Measurements from ENCODE around the gene FXN. TPM values are rescaled to one million over a fixed set of nuclear protein-coding genes. Genes with fewer than 3 reads are reported as not detected.
"Not testable (repeated sequence)": the region's sequence is repeated elsewhere in the genome, so short reads cannot be mapped to it uniquely, and the experiment has no call there.

Gene FXN
- total RNA-seq, 1 donor from 2014 or later: 23.2 TPM

GRCh38 chr9:69046723-69047122 lies 11.2 kb downstream of the FXN start:
- peaks cover 46% of the 10 kb centered on the region for H3K4me1 Mint-ChIP-seq
- Histone ChIP-seq H3K4me2 (no peak overlapping the region), H3K27ac (no peak overlapping the region), H3F3A (ENCODE audit: low read depth) (peaks cover 17% of the 10 kb centered on the region), H3K79me2 (ENCODE audit: low read depth) (peaks cover 44% of the 10 kb centered on the region), H3K27me3 (no peaks in the 10 kb centered on the region), H3K9me3 (ENCODE audit: low read depth) (no peaks in the 10 kb centered on the region), H3K4me3 (no peak overlapping the region), H4K20me1 (ENCODE audit: low read depth) (peaks cover 28% of the 10 kb centered on the region), H2AFZ (replicated peaks) (no peak overlapping the region), H3K36me3 (no peaks in the 10 kb centered on the region), H3K9ac (no peak overlapping the region), H3K4me1 (peaks cover 18% of the 10 kb centered on the region)
- H3K36me3 Mint-ChIP-seq: peaks cover 7% of the 10 kb centered on the region
- H3K27ac Mint-ChIP-seq: no peak overlapping the region
- TF ChIP-seq EZH2phosphoT487 (IDR thresholded peaks at IDR 0.05) (no peak), EZH2 (IDR thresholded peaks at IDR 0.05) (no peak), CTCF (IDR thresholded peaks at IDR 0.05) (no peak)
- peaks cover 4% of the 10 kb centered on the region for H3K27me3 Mint-ChIP-seq (ENCODE audit: insufficient read depth, low read depth)
- H3K9me3 Mint-ChIP-seq: no peaks in the 10 kb centered on the region
- DNase-seq (ENCODE audit: low spot score): no peak
- H3K4me3 Mint-ChIP-seq: no peak overlapping the region

GRCh38 chr9:69047371-69047770 lies 11.8 kb downstream of the FXN start:
- H3F3A ChIP-seq (ENCODE audit: low read depth): peaks cover 17% of the 10 kb centered on the region
- H3K9me3 ChIP-seq (ENCODE audit: low read depth): no peaks in the 10 kb centered on the region
- Mint-ChIP-seq H3K4me1 (peaks cover 43% of the 10 kb centered on the region), H3K27me3 (ENCODE audit: insufficient read depth, low read depth) (peaks cover 4% of the 10 kb centered on the region), H3K4me3 (no peak overlapping the region), H3K36me3 (peaks cover 7% of the 10 kb centered on the region), H3K27ac (no peak overlapping the region), H3K9me3 (no peaks in the 10 kb centered on the region)
- no peaks in the 10 kb centered on the region for H3K27me3 ChIP-seq
- H3K9ac ChIP-seq: no peak overlapping the region
- H3K79me2 ChIP-seq (ENCODE audit: low read depth): peaks cover 37% of the 10 kb centered on the region
- no peak for TF ChIP-seq EZH2phosphoT487 (IDR thresholded peaks at IDR 0.05)
- no peak for TF ChIP-seq EZH2 (IDR thresholded peaks at IDR 0.05)
- TF ChIP-seq CTCF (IDR thresholded peaks at IDR 0.05): no peak
- no peak for DNase-seq (ENCODE audit: low spot score)
- H3K4me1 ChIP-seq: peaks cover 18% of the 10 kb centered on the region
- H2AFZ ChIP-seq (replicated peaks): no peak overlapping the region
- no peaks in the 10 kb centered on the region for H3K36me3 ChIP-seq
- H3K4me3 ChIP-seq: no peak overlapping the region
- no peak overlapping the region for H3K4me2 ChIP-seq
- no peak overlapping the region for H3K27ac ChIP-seq
- peaks cover 26% of the 10 kb centered on the region for H4K20me1 ChIP-seq (ENCODE audit: low read depth)

- H3K4me3 Mint-ChIP-seq: no peak overlapping the region
- H3K4me3 ChIP-seq: no peak overlapping the region
- no peaks in the 10 kb centered on the region for H3K9me3 ChIP-seq (ENCODE audit: low read depth)
- peaks cover 12% of the 10 kb centered on the region for H4K20me1 ChIP-seq (ENCODE audit: low read depth)
- H3K36me3 ChIP-seq: no peaks in the 10 kb centered on the region
- DNase-seq (ENCODE audit: low spot score): no peak
- peaks cover 14% of the 10 kb centered on the region for H3K4me1 ChIP-seq
- H3K27me3 ChIP-seq: no peaks in the 10 kb centered on the region
- TF ChIP-seq EZH2phosphoT487 (IDR thresholded peaks at IDR 0.05) (no peak), CTCF (IDR thresholded peaks at IDR 0.05) (no peak), EZH2 (IDR thresholded peaks at IDR 0.05) (no peak)
- no peak overlapping the region for H3K4me2 ChIP-seq
- no peaks in the 10 kb centered on the region for H3K9me3 Mint-ChIP-seq
- H3F3A ChIP-seq (ENCODE audit: low read depth): peaks cover 12% of the 10 kb centered on the region
- H3K9ac ChIP-seq: no peak overlapping the region
- peaks cover 27% of the 10 kb centered on the region for H3K4me1 Mint-ChIP-seq
- H3K79me2 ChIP-seq (ENCODE audit: low read depth): peaks cover 20% of the 10 kb centered on the region
- no peak overlapping the region for H2AFZ ChIP-seq (replicated peaks)
- H3K27ac ChIP-seq: no peak overlapping the region
- H3K27me3 Mint-ChIP-seq (ENCODE audit: insufficient read depth, low read depth): peaks cover 4% of the 10 kb centered on the region
- H3K27ac Mint-ChIP-seq: no peak overlapping the region
- peaks cover 9% of the 10 kb centered on the region for H3K36me3 Mint-ChIP-seq
Measured at GRCh38 chr9:69049094-69049493, 13.5 kb downstream of the FXN start.

GRCh38 chr9:69050936-69051335 lies 15.4 kb downstream of the FXN start:
- H3K36me3 Mint-ChIP-seq; H3F3A ChIP-seq (ENCODE audit: low read depth); H3K4me3 Mint-ChIP-seq; H3K79me2 ChIP-seq (ENCODE audit: low read depth); H3K4me1 Mint-ChIP-seq; H3K27me3 Mint-ChIP-seq (ENCODE audit: insufficient read depth, low read depth); H3K27ac ChIP-seq; H3K9me3 ChIP-seq (ENCODE audit: low read depth); H3K4me2 ChIP-seq; DNase-seq (ENCODE audit: low spot score); H3K27ac Mint-ChIP-seq; H3K4me3 ChIP-seq; H3K9me3 Mint-ChIP-seq; H3K4me1 ChIP-seq; H4K20me1 ChIP-seq (ENCODE audit: low read depth); H3K9ac ChIP-seq; H3K36me3 ChIP-seq; H2AFZ ChIP-seq (replicated peaks); H3K27me3 ChIP-seq: not testable (repeated sequence)

Measured in neural progenitor cell (in vitro differentiated cells).